Ascending aorta (tissue), 2 donors: ENCODE measurements around the gene MED10. TPM values are rescaled to one million over a fixed set of nuclear protein-coding genes. Genes with fewer than 3 reads are reported as not detected.

Source experiments
- DNase-seq, 2 donors: peaks; one replicate each; pipeline ENCODE4 v3.0.0-alpha.2; 2019; ENCODE audit warnings: low spot score in 2 of 2
- H3K27ac ChIP-seq, 2 donors: fragments of 200-600 bp; sonication (generic); one replicate each; pipeline ENCODE4 v1.5.1; 2016 to 2017; ENCODE audit warnings: mild to moderate bottlenecking in 1 of 2
- H3K27me3 ChIP-seq: fragments of 200-600 bp; sonication (generic); one replicate; pipeline ENCODE4 v1.5.1; 2017
- H3K36me3 ChIP-seq, 2 donors: fragments of 200-600 bp; sonication (generic); one replicate each; pipeline ENCODE4 v1.5.1; 2016
- H3K4me1 ChIP-seq, 2 donors: fragments of 200-600 bp; sonication (generic); one replicate each; pipeline ENCODE4 v1.5.1; 2016 to 2017; ENCODE audit warnings: mild to moderate bottlenecking in 1 of 2
- H3K4me3 ChIP-seq, 2 donors: fragments of 200-600 bp; sonication (generic); one replicate each; pipeline ENCODE4 v1.5.1; 2016 to 2017; ENCODE audit warnings: mild to moderate bottlenecking in 1 of 2
- H3K9me3 ChIP-seq, 2 donors: fragments of 200-600 bp; sonication (generic); one replicate each; pipeline ENCODE4 v1.5.1; 2016
- intact Hi-C: fragments of 100-400 bp; cut with DNase I; formaldehyde crosslinking; loops from one replicate; pipeline ENCODE4 v1.15.1; 2023
- total RNA-seq: library from RNA; depleted of rRNA; stranded (reverse); fragments of >200 nt; gene quantifications from one replicate; pipeline ENCODE4 v1.1.0, GENCODE V29; 2016
- TF ChIP-seq, protein P1 (sequence below), 3 experiments: fragments of 200-600 bp in 2 of 3; fragments of 450-650 bp in 1 of 3; sonication (generic) in 2 of 3; IDR thresholded peaks; one replicate each; pipeline ENCODE4 v1.5.1; 2016 to 2019; ENCODE audit warnings: antibody characterized with exemption in 3 of 3, mild to moderate bottlenecking in 1 of 3, moderate library complexity in 1 of 3

The MED10 gene
- 2.9 TPM for total RNA-seq

- H3K4me1 ChIP-seq = peaks cover 4 to 12% of the 10 kb centered on the region in 2 donors
- TF ChIP-seq, protein P1, sequence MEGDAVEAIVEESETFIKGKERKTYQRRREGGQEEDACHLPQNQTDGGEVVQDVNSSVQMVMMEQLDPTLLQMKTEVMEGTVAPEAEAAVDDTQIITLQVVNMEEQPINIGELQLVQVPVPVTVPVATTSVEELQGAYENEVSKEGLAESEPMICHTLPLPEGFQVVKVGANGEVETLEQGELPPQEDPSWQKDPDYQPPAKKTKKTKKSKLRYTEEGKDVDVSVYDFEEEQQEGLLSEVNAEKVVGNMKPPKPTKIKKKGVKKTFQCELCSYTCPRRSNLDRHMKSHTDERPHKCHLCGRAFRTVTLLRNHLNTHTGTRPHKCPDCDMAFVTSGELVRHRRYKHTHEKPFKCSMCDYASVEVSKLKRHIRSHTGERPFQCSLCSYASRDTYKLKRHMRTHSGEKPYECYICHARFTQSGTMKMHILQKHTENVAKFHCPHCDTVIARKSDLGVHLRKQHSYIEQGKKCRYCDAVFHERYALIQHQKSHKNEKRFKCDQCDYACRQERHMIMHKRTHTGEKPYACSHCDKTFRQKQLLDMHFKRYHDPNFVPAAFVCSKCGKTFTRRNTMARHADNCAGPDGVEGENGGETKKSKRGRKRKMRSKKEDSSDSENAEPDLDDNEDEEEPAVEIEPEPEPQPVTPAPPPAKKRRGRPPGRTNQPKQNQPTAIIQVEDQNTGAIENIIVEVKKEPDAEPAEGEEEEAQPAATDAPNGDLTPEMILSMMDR (IDR thresholded peaks at IDR 0.05) = no peak
- peak within 1 kb of the TSS; percentile 84 to 95 for H3K27ac ChIP-seq
- peak within 1 kb of the TSS; percentile 80 to 86 for H3K4me3 ChIP-seq
- H3K9me3 ChIP-seq = no peaks in the 10 kb centered on the region
- no peaks in the 10 kb centered on the region for H3K27me3 ChIP-seq
- peaks cover 20 to 35% of the 10 kb centered on the region in 2 donors for H3K36me3 ChIP-seq
- intact Hi-C loops = loop anchor here (1.0 to 10.0 kb wide), 9 partner anchors 71 to 955 kb away; partner anchors contain the start of genes ICE1, NSUN2, SRD5A1 and TENT4A
- DNase-seq = peak; percentile 79 to 97
Observed at GRCh38 chr5:6377905-6378765, at the start of gene MED10. MED10 (minus strand) TSS chr5:6378547; CDS start chr5:6378483, 64 bp downstream.

GRCh38 chr5:6427694-6428093 is 49.3 kb upstream of the MED10 start:
- TF ChIP-seq, protein P1 (IDR thresholded peaks at IDR 0.05) = no peak
- Histone ChIP-seq H3K27me3 (no peaks in the 10 kb centered on the region), H3K4me1 (no peaks in the 10 kb centered on the region), H3K36me3 (no peaks in the 10 kb centered on the region), H3K9me3 (no peaks in the 10 kb centered on the region), H3K27ac (no peak overlapping the region), H3K4me3 (no peak overlapping the region)
- intact Hi-C loops = no loop called here
- no peak for DNase-seq

- intact Hi-C loops = no loop called here
- H3K27me3 ChIP-seq = no peaks in the 10 kb centered on the region
- no peak for DNase-seq
Observed at GRCh38 chr5:6424700-6425099, 46.4 kb upstream of the MED10 start.

DNA sequence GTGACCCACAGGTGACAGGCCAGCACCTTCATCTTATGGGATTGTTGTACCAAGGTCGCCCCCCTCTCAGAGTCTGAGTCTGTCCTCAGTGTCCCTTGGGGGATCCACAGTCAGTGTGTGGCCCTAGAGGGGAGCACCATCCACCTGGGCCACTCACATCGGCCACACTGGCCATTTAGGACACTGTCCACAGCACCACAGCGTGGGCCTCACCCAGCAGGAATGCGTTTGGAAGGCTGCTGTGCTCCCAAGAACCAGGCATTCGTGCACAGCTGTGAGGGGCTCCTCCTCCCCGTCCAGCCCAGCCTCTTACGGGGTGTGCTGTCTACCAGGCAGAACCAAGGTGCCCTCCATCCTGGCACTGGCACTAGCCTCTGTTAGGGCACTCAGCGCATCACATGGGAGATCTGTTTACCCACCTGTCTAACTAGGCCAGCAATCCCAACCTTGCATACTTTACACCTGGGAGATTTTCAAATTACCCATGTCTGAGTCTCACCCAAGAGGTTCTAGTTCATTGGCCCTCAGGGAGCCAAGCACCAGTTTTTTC is 45.8 kb upstream of the MED10 start:
- Histone ChIP-seq H3K36me3 (no peaks in the 10 kb centered on the region), H3K27ac (no peak overlapping the region), H3K4me1 (no peaks in the 10 kb centered on the region), H3K9me3 (no peaks in the 10 kb centered on the region), H3K27me3 (no peaks in the 10 kb centered on the region), H3K4me3 (no peak overlapping the region)
- TF ChIP-seq, protein P1 (IDR thresholded peaks at IDR 0.05) = no peak
- no peak for DNase-seq
- intact Hi-C loops = no loop called here

More at GRCh38 chr5:6424700-6425099, 46.4 kb upstream of the MED10 start:
- Histone ChIP-seq H3K27ac (no peak overlapping the region), H3K9me3 (no peaks in the 10 kb centered on the region), H3K4me3 (no peak overlapping the region), H3K4me1 (no peaks in the 10 kb centered on the region), H3K36me3 (no peaks in the 10 kb centered on the region)
- TF ChIP-seq, protein P1 (IDR thresholded peaks at IDR 0.05) = no peak

- intact Hi-C loops = no loop called here
- no peak overlapping the region for H3K4me3 ChIP-seq
- TF ChIP-seq, protein P1 (IDR thresholded peaks at IDR 0.05) = no peak
- no peaks in the 10 kb centered on the region for H3K9me3 ChIP-seq
- H3K27me3 ChIP-seq = no peaks in the 10 kb centered on the region
- no peaks in the 10 kb centered on the region for H3K36me3 ChIP-seq
- H3K4me1 ChIP-seq = peaks cover 0 to 4% of the 10 kb centered on the region in 2 donors
- DNase-seq = no peak
- no peak overlapping the region for H3K27ac ChIP-seq
Observed at GRCh38 chr5:6423327-6424109, 45.2 kb upstream of the MED10 start.
